ENCODE data around the gene FNDC3B. TPM values are rescaled to one million over a fixed set of nuclear protein-coding genes. Genes with fewer than 3 reads are reported as not detected.

FNDC3B gene
- total RNA-seq, 1 donor from 2014 or later, result 29.5 TPM

DNA sequence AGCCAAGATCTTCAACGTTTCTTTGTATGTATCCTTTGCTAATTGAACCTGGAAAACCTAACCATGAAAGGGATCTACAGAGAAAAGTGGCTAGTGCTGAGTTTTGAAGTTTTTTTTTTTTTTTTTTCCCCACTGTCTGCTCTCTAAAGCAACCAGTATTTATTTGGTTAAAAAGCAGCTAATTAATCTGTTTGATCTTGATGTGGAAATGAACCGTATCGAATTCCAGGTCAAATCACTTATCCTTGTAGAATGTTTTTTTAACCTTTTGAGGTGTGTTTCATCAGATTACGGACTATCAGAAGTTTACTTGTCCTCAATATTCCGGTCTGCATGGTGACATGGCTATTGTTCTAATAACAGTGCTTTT, 117.2 kb downstream of the FNDC3B start:
- Mint-ChIP-seq H3K9me3 (no peaks in the 10 kb centered on the region), H3K27me3 (ENCODE audit: insufficient read depth, low read depth) (no peaks in the 10 kb centered on the region), H3K36me3 (no peaks in the 10 kb centered on the region), H3K27ac (peak overlapping the region; percentile 94), H3K4me3 (peak overlapping the region; percentile 73), H3K4me1 (peaks cover 75% of the 10 kb centered on the region)
- H3K4me1 ChIP-seq, result peaks cover 52% of the 10 kb centered on the region
- H3K9me3 ChIP-seq (ENCODE audit: low read depth), result no peaks in the 10 kb centered on the region
- H3K4me3 ChIP-seq, result no peak overlapping the region
- peaks cover 8% of the 10 kb centered on the region for H3F3A ChIP-seq (ENCODE audit: low read depth)
- no peaks in the 10 kb centered on the region for H3K36me3 ChIP-seq
- peak overlapping the region; percentile 23 for H3K4me2 ChIP-seq
- H4K20me1 ChIP-seq (ENCODE audit: low read depth), result peaks cover 33% of the 10 kb centered on the region
- no peak for DNase-seq (ENCODE audit: low spot score)
- H3K79me2 ChIP-seq (ENCODE audit: low read depth), result peaks cover 75% of the 10 kb centered on the region
- H3K27ac ChIP-seq, result no peak overlapping the region
- H3K9ac ChIP-seq, result no peak overlapping the region
- no peak overlapping the region for H2AFZ ChIP-seq (replicated peaks)
- TF ChIP-seq EZH2phosphoT487 (IDR thresholded peaks at IDR 0.05) (no peak), EZH2 (IDR thresholded peaks at IDR 0.05) (no peak)
- TF ChIP-seq, protein P1, sequence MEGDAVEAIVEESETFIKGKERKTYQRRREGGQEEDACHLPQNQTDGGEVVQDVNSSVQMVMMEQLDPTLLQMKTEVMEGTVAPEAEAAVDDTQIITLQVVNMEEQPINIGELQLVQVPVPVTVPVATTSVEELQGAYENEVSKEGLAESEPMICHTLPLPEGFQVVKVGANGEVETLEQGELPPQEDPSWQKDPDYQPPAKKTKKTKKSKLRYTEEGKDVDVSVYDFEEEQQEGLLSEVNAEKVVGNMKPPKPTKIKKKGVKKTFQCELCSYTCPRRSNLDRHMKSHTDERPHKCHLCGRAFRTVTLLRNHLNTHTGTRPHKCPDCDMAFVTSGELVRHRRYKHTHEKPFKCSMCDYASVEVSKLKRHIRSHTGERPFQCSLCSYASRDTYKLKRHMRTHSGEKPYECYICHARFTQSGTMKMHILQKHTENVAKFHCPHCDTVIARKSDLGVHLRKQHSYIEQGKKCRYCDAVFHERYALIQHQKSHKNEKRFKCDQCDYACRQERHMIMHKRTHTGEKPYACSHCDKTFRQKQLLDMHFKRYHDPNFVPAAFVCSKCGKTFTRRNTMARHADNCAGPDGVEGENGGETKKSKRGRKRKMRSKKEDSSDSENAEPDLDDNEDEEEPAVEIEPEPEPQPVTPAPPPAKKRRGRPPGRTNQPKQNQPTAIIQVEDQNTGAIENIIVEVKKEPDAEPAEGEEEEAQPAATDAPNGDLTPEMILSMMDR (IDR thresholded peaks at IDR 0.05), result no peak
- no peaks in the 10 kb centered on the region for H3K27me3 ChIP-seq

DNA sequence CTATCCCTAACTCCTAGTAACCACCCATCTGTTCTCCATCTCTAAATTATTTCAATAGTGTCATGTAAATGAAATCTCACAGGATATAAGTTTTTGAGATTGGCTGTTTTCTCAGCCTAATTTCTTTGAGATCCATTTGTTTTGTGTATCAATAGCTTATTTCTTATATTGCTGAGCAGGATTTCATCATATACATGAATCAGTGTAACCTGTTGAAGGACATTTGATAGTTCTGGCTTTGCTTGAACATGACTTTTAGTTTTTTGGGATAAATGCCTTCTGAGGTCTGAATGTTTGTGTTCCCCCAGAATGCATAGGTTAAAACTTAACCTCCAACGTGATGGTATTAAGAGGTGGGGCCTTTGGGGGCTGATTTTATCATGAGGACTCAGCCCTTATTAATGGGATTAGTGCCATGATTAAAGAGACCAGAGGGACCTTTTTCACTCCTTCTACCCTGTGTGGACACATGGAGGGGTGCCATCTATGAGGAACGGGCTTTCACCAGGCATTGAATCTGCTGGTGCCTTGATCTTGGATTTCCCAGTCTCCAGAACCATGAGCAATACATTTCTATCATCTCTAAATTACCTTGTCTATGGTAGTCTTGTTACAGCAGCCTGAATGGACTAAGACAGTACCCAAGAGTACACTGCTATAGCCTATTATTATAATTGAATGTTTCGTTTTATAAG, 118.3 kb downstream of the FNDC3B start:
- H3K27ac ChIP-seq, result no peak overlapping the region
- Mint-ChIP-seq H3K27me3 (ENCODE audit: insufficient read depth, low read depth) (no peaks in the 10 kb centered on the region), H3K4me1 (peaks cover 65% of the 10 kb centered on the region), H3K27ac (no peak overlapping the region), H3K9me3 (no peaks in the 10 kb centered on the region), H3K4me3 (no peak overlapping the region), H3K36me3 (peaks cover 3% of the 10 kb centered on the region)
- H3K4me2 ChIP-seq, result no peak overlapping the region
- no peak overlapping the region for H2AFZ ChIP-seq (replicated peaks)
- peaks cover 48% of the 10 kb centered on the region for H3K4me1 ChIP-seq
- no peaks in the 10 kb centered on the region for H3K27me3 ChIP-seq
- H3F3A ChIP-seq (ENCODE audit: low read depth), result peaks cover 8% of the 10 kb centered on the region
- H4K20me1 ChIP-seq (ENCODE audit: low read depth), result peaks cover 33% of the 10 kb centered on the region
- no peaks in the 10 kb centered on the region for H3K9me3 ChIP-seq (ENCODE audit: low read depth)
- peaks cover 75% of the 10 kb centered on the region for H3K79me2 ChIP-seq (ENCODE audit: low read depth)
- H3K4me3 ChIP-seq, result no peak overlapping the region
- no peaks in the 10 kb centered on the region for H3K36me3 ChIP-seq
- no peak for TF ChIP-seq EZH2 (IDR thresholded peaks at IDR 0.05)
- TF ChIP-seq, protein P1 (IDR thresholded peaks at IDR 0.05), result no peak
- TF ChIP-seq EZH2phosphoT487 (IDR thresholded peaks at IDR 0.05), result no peak
- no peak for DNase-seq (ENCODE audit: low spot score)
- no peak overlapping the region for H3K9ac ChIP-seq

DNA sequence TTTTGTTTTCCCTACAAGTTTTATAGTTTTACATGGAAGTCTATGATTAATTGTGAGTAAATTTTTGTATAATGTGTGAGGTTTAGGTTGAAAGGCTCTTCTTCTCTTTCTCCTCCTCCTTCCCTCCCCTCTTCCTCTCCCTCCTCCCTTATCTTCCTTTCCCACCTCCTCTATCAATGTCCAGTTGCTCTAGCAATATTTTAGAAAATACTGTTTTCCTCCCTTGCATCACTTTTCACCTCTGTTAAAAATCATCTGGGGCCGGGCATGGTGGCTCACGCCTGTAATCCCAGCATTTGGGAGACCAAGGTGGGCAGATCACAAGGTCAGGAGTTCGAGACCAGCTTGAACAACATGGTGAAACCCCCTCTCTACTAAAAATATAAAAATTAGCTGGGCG, 119.4 kb downstream of the FNDC3B start:
- Histone ChIP-seq H3K9ac (no peak overlapping the region), H3K4me1 (peaks cover 38% of the 10 kb centered on the region), H3F3A (ENCODE audit: low read depth) (peaks cover 8% of the 10 kb centered on the region), H2AFZ (replicated peaks) (no peak overlapping the region), H3K27me3 (no peaks in the 10 kb centered on the region), H4K20me1 (ENCODE audit: low read depth) (peaks cover 33% of the 10 kb centered on the region), H3K79me2 (ENCODE audit: low read depth) (peaks cover 82% of the 10 kb centered on the region), H3K27ac (no peak overlapping the region), H3K4me3 (no peak overlapping the region), H3K9me3 (ENCODE audit: low read depth) (no peaks in the 10 kb centered on the region), H3K4me2 (no peak overlapping the region), H3K36me3 (no peaks in the 10 kb centered on the region)
- Mint-ChIP-seq H3K27me3 (ENCODE audit: insufficient read depth, low read depth) (no peaks in the 10 kb centered on the region), H3K27ac (no peak overlapping the region), H3K4me1 (peaks cover 55% of the 10 kb centered on the region), H3K4me3 (no peak overlapping the region), H3K9me3 (no peaks in the 10 kb centered on the region), H3K36me3 (peaks cover 5% of the 10 kb centered on the region)
- DNase-seq (ENCODE audit: low spot score), result no peak
- TF ChIP-seq EZH2 (IDR thresholded peaks at IDR 0.05), result no peak
- TF ChIP-seq EZH2phosphoT487 (IDR thresholded peaks at IDR 0.05), result no peak
- TF ChIP-seq, protein P1 (IDR thresholded peaks at IDR 0.05), result no peak

Data from neural progenitor cell (in vitro differentiated cells).